Loucy (cell line): ENCODE data around the gene SEMA3F.

Experiments used
- H2AFZ ChIP-seq: fragments of 200-600 bp; sonication (generic); 2 replicates; pipeline ENCODE4 v1.6.0; 2016; ENCODE audit warnings: antibody characterized with exemption, mild to moderate bottlenecking, low read length, moderate library complexity
- H3F3A ChIP-seq: fragments of 200-600 bp; 2 replicates; pipeline ENCODE4 v1.6.0; 2016; ENCODE audit warnings: antibody characterized with exemption, low read depth, mild to moderate bottlenecking
- H3K27me3 ChIP-seq: fragments of 200-600 bp; sonication (generic); 2 replicates; pipeline ENCODE4 v1.6.1; 2014; ENCODE audit warnings: low read length, mild to moderate bottlenecking; ENCODE audit not compliant: insufficient read depth, poor library complexity, severe bottlenecking
- H3K36me3 ChIP-seq: fragments of 200-600 bp; sonication (generic); 2 replicates; pipeline ENCODE4 v1.6.1; 2016; ENCODE audit warnings: low read length; ENCODE audit not compliant: insufficient read depth
- H3K4me1 ChIP-seq: fragments of 200-600 bp; sonication (generic); 2 replicates; pipeline ENCODE4 v1.5.1; 2014; ENCODE audit warnings: low read length, mild to moderate bottlenecking; ENCODE audit not compliant: insufficient read depth, poor library complexity, severe bottlenecking
- H3K4me2 ChIP-seq: fragments of 200-600 bp; sonication (generic); 2 replicates; pipeline ENCODE4 v1.6.0; 2014; ENCODE audit warnings: antibody characterized with exemption, low read length, low read depth, mild to moderate bottlenecking; ENCODE audit not compliant: poor library complexity, severe bottlenecking
- H3K4me3 ChIP-seq: fragments of 200-600 bp; sonication (generic); 2 replicates; pipeline ENCODE4 v1.5.1; 2014; ENCODE audit warnings: low read length, mild to moderate bottlenecking, mixed read lengths; ENCODE audit not compliant: poor library complexity, severe bottlenecking
- H3K79me2 ChIP-seq: fragments of 200-600 bp; sonication (generic); 2 replicates; pipeline ENCODE4 v1.6.1; 2014; ENCODE audit warnings: low read length; ENCODE audit not compliant: insufficient read depth
- H3K9ac ChIP-seq: fragments of 200-600 bp; sonication (generic); 2 replicates; pipeline ENCODE4 v1.6.0; 2014; ENCODE audit warnings: mild to moderate bottlenecking, low read depth, low read length, moderate library complexity; ENCODE audit not compliant: poor library complexity, severe bottlenecking
- H3K9me2 ChIP-seq: fragments of 200-600 bp; sonication (generic); replicated peaks from 2 replicates; pipeline ENCODE4 v1.6.1; 2016; ENCODE audit warnings: low read depth, low read length, mixed read lengths
- H3K9me3 ChIP-seq: fragments of 200-600 bp; sonication (generic); 2 replicates; pipeline ENCODE4 v1.6.1; 2014; ENCODE audit warnings: mild to moderate bottlenecking, antibody characterized with exemption, low read length, low read depth; ENCODE audit not compliant: insufficient read depth
- H4K20me1 ChIP-seq: fragments of 200-600 bp; sonication (generic); 2 replicates; pipeline ENCODE4 v1.6.0; 2014; ENCODE audit warnings: antibody characterized with exemption, low read length, mild to moderate bottlenecking; ENCODE audit not compliant: insufficient read depth, poor library complexity, severe bottlenecking
- EZH2phosphoT487 ChIP-seq: fragments of 200-600 bp; IDR thresholded peaks from 2 replicates; pipeline ENCODE4 v1.6.1; 2018; ENCODE audit warnings: antibody characterized with exemption, mild to moderate bottlenecking, moderate library complexity, borderline replicate concordance
- TF ChIP-seq, protein P1 (sequence below): fragments of 200-600 bp; sonication (generic); conservative IDR thresholded peaks from 2 replicates; pipeline ENCODE4 v1.5.1; 2014; ENCODE audit warnings: mild to moderate bottlenecking, antibody characterized with exemption, low read length

SEMA3F gene

DNA sequence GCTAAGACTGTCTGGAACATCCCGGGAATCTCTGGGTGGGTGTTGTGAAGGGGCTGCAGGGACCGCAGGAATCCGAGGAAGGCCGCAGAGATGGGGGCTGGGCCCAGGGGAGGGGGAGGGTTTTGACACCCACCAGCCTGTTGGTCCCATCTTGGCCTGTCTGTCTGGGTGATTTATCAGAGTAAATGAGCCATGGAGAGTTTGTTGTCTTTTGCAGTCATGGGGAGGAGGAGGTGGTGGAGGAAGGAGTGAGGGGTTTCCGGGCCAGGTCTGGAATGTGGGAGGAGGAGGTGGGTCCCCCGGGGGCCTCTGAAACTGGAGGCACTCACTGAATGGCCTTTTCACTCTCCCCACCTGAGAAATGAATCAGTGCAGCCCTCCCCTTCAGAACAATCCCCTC lies 11.5 kb downstream of the SEMA3F start:
- no peaks in the 10 kb centered on the region for H3K79me2 ChIP-seq
- H4K20me1 ChIP-seq = no peaks in the 10 kb centered on the region
- TF ChIP-seq, protein P1, sequence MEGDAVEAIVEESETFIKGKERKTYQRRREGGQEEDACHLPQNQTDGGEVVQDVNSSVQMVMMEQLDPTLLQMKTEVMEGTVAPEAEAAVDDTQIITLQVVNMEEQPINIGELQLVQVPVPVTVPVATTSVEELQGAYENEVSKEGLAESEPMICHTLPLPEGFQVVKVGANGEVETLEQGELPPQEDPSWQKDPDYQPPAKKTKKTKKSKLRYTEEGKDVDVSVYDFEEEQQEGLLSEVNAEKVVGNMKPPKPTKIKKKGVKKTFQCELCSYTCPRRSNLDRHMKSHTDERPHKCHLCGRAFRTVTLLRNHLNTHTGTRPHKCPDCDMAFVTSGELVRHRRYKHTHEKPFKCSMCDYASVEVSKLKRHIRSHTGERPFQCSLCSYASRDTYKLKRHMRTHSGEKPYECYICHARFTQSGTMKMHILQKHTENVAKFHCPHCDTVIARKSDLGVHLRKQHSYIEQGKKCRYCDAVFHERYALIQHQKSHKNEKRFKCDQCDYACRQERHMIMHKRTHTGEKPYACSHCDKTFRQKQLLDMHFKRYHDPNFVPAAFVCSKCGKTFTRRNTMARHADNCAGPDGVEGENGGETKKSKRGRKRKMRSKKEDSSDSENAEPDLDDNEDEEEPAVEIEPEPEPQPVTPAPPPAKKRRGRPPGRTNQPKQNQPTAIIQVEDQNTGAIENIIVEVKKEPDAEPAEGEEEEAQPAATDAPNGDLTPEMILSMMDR = no peak
- no peak for TF ChIP-seq EZH2phosphoT487
- H3K36me3 ChIP-seq = no peaks in the 10 kb centered on the region
- no peaks in the 10 kb centered on the region for H3F3A ChIP-seq
- peaks cover 12% of the 10 kb centered on the region for H3K4me1 ChIP-seq
- no peaks in the 10 kb centered on the region for H3K9me3 ChIP-seq
- H3K9me2 ChIP-seq = no peaks in the 10 kb centered on the region
- H3K9ac ChIP-seq = no peak overlapping the region
- H3K4me3 ChIP-seq = no peak overlapping the region
- H3K4me2 ChIP-seq = no peak overlapping the region
- H2AFZ ChIP-seq = no peak overlapping the region
- H3K27me3 ChIP-seq = no peaks in the 10 kb centered on the region

GRCh38 chr3:50167069-50167840 lies 12.1 kb downstream of the SEMA3F start:
- Histone ChIP-seq H2AFZ (no peak overlapping the region), H3K4me1 (peaks cover 12% of the 10 kb centered on the region), H4K20me1 (no peaks in the 10 kb centered on the region), H3K79me2 (no peaks in the 10 kb centered on the region), H3K27me3 (no peaks in the 10 kb centered on the region), H3K4me2 (no peak overlapping the region), H3K36me3 (no peaks in the 10 kb centered on the region), H3K9ac (no peak overlapping the region), H3F3A (no peaks in the 10 kb centered on the region), H3K9me2 (no peaks in the 10 kb centered on the region), H3K4me3 (no peak overlapping the region), H3K9me3 (no peaks in the 10 kb centered on the region)
- TF ChIP-seq, protein P1 = no peak
- TF ChIP-seq EZH2phosphoT487 = no peak

DNA sequence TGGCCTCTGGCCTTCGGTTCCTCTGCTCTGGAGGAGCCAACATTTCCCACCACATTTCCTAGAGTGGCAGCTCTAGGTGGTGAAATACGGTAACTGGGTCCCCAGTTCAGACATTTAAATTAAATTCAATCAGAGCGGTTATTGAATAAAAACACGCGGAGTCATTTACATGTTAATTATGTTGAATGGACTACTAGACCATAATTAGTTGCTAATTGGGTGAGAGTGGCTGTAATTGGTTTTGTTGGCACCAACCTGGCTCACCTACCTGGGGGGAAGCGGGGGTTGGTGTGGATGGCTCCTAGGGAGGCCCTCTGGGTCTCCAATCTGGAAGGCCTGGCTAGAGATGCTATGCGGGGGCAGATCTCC lies 12.7 kb downstream of the SEMA3F start:
- H3F3A ChIP-seq = no peaks in the 10 kb centered on the region
- H4K20me1 ChIP-seq = no peaks in the 10 kb centered on the region
- H3K79me2 ChIP-seq = no peaks in the 10 kb centered on the region
- no peak overlapping the region for H3K9ac ChIP-seq
- H3K4me2 ChIP-seq = no peak overlapping the region
- no peaks in the 10 kb centered on the region for H3K9me3 ChIP-seq
- TF ChIP-seq EZH2phosphoT487 = no peak
- TF ChIP-seq, protein P1 = no peak
- H3K9me2 ChIP-seq = no peaks in the 10 kb centered on the region
- no peak overlapping the region for H2AFZ ChIP-seq
- H3K36me3 ChIP-seq = no peaks in the 10 kb centered on the region
- H3K4me1 ChIP-seq = peaks cover 12% of the 10 kb centered on the region
- H3K4me3 ChIP-seq = no peak overlapping the region
- H3K27me3 ChIP-seq = no peaks in the 10 kb centered on the region
